Measurements from ENCODE around the gene SFXN5. TPM values are rescaled to one million over a fixed set of nuclear protein-coding genes. Genes with fewer than 3 reads are reported as not detected.

SFXN5 gene
- total and polyA plus RNA-seq, 2 experiments from 2014 or later, result 10.0 to 16.4 TPM

- TF ChIP-seq EZH2phosphoT487 (IDR thresholded peaks at IDR 0.05; ENCODE audit: insufficient read depth, low read depth) (no peak), EZH2 (IDR thresholded peaks at IDR 0.05; ENCODE audit: insufficient read depth, poor library complexity, severe bottlenecking) (no peak)
- no peak for DNase-seq
- 83 to 85% methylated on average over 15 of the region's 15 CpGs for WGBS, 2 experiments (ENCODE audit: low coverage in 1 of 2, low lambda C conversion rate in 2 of 2, missing lambda C conversion rate in 2 of 2)
- H3K36me3 ChIP-seq (ENCODE audit: low read depth), result no peaks in the 10 kb centered on the region
- H3K4me1 ChIP-seq (ENCODE audit: insufficient read depth), result peaks cover 10% of the 10 kb centered on the region
- no peaks in the 10 kb centered on the region for H4K20me1 ChIP-seq (ENCODE audit: insufficient read depth)
- H3K27me3 ChIP-seq (replicated peaks; ENCODE audit: insufficient read depth), result no peaks in the 10 kb centered on the region
- no peaks in the 10 kb centered on the region for H3F3A ChIP-seq (ENCODE audit: insufficient read depth)
- H3K27ac ChIP-seq, result no peak overlapping the region
- no peak overlapping the region for H2AFZ ChIP-seq
- no peaks in the 10 kb centered on the region for H3K9me3 ChIP-seq (ENCODE audit: low read depth)
- no peaks in the 10 kb centered on the region for H3K79me2 ChIP-seq (ENCODE audit: insufficient read depth)
- H3K9me2 ChIP-seq (ENCODE audit: insufficient read depth), result no peaks in the 10 kb centered on the region
- no peak overlapping the region for H3K9ac ChIP-seq
- no peak overlapping the region for H3K4me2 ChIP-seq (ENCODE audit: unreplicated experiment)
- H3K4me3 ChIP-seq, result no peak overlapping the region
- in situ Hi-C loops (cut with MboI), result loop anchor here (10.0 kb wide), 1 partner anchor 159 kb away; no protein-coding TSS in a partner anchor
Observed at GRCh38 chr2:72995430-72996116, 75.9 kb downstream of the SFXN5 start.

GRCh38 chr2:72994991-72995380 is 76.5 kb downstream of the SFXN5 start:
- H3K4me1 ChIP-seq (ENCODE audit: insufficient read depth), result peaks cover 5% of the 10 kb centered on the region
- no peaks in the 10 kb centered on the region for H3K9me3 ChIP-seq (ENCODE audit: low read depth)
- no peaks in the 10 kb centered on the region for H3F3A ChIP-seq (ENCODE audit: insufficient read depth)
- WGBS, 2 experiments (ENCODE audit: low coverage in 1 of 2, low lambda C conversion rate in 2 of 2, missing lambda C conversion rate in 2 of 2), result 89 to 91% methylated on average over 6 of the region's 6 CpGs
- H3K27me3 ChIP-seq (replicated peaks; ENCODE audit: insufficient read depth), result no peaks in the 10 kb centered on the region
- in situ Hi-C loops (cut with MboI), result loop anchor here (10.0 kb wide), 1 partner anchor 160 kb away; no protein-coding TSS in a partner anchor
- H2AFZ ChIP-seq, result no peak overlapping the region
- H3K4me2 ChIP-seq (ENCODE audit: unreplicated experiment), result no peak overlapping the region
- no peaks in the 10 kb centered on the region for H3K9me2 ChIP-seq (ENCODE audit: insufficient read depth)
- no peak overlapping the region for H3K27ac ChIP-seq
- no peaks in the 10 kb centered on the region for H3K79me2 ChIP-seq (ENCODE audit: insufficient read depth)
- DNase-seq, result no peak
- H3K9ac ChIP-seq, result no peak overlapping the region
- H3K36me3 ChIP-seq (ENCODE audit: low read depth), result no peaks in the 10 kb centered on the region
- no peak for TF ChIP-seq EZH2phosphoT487 (IDR thresholded peaks at IDR 0.05; ENCODE audit: insufficient read depth, low read depth)
- no peak for TF ChIP-seq EZH2 (IDR thresholded peaks at IDR 0.05; ENCODE audit: insufficient read depth, poor library complexity, severe bottlenecking)
- no peaks in the 10 kb centered on the region for H4K20me1 ChIP-seq (ENCODE audit: insufficient read depth)
- H3K4me3 ChIP-seq, result no peak overlapping the region

GRCh38 chr2:72994282-72994990 is 77.1 kb downstream of the SFXN5 start:
- 77 to 81% methylated on average over 10 of the region's 10 CpGs for WGBS, 2 experiments (ENCODE audit: low coverage in 1 of 2, low lambda C conversion rate in 2 of 2, missing lambda C conversion rate in 2 of 2)
- H3K4me1 ChIP-seq (ENCODE audit: insufficient read depth), result no peaks in the 10 kb centered on the region
- no peaks in the 10 kb centered on the region for H3F3A ChIP-seq (ENCODE audit: insufficient read depth)
- H3K9me2 ChIP-seq (ENCODE audit: insufficient read depth), result no peaks in the 10 kb centered on the region
- TF ChIP-seq EZH2 (IDR thresholded peaks at IDR 0.05; ENCODE audit: insufficient read depth, poor library complexity, severe bottlenecking), result no peak
- H3K9me3 ChIP-seq (ENCODE audit: low read depth), result no peaks in the 10 kb centered on the region
- no peaks in the 10 kb centered on the region for H3K36me3 ChIP-seq (ENCODE audit: low read depth)
- DNase-seq, result no peak
- no peak overlapping the region for H3K4me3 ChIP-seq
- in situ Hi-C loops (cut with MboI), result loop anchor here (10.0 kb wide), 1 partner anchor 160 kb away; no protein-coding TSS in a partner anchor
- H3K27ac ChIP-seq, result no peak overlapping the region
- H3K9ac ChIP-seq, result no peak overlapping the region
- H4K20me1 ChIP-seq (ENCODE audit: insufficient read depth), result no peaks in the 10 kb centered on the region
- H3K4me2 ChIP-seq (ENCODE audit: unreplicated experiment), result no peak overlapping the region
- no peaks in the 10 kb centered on the region for H3K27me3 ChIP-seq (replicated peaks; ENCODE audit: insufficient read depth)
- H2AFZ ChIP-seq, result no peak overlapping the region
- no peaks in the 10 kb centered on the region for H3K79me2 ChIP-seq (ENCODE audit: insufficient read depth)

- Histone ChIP-seq H4K20me1 (ENCODE audit: insufficient read depth) (no peaks in the 10 kb centered on the region), H3K27me3 (replicated peaks; ENCODE audit: insufficient read depth) (no peaks in the 10 kb centered on the region), H3K9ac (no peak overlapping the region), H3K36me3 (ENCODE audit: low read depth) (no peaks in the 10 kb centered on the region), H3K79me2 (ENCODE audit: insufficient read depth) (no peaks in the 10 kb centered on the region), H3K9me2 (ENCODE audit: insufficient read depth) (no peaks in the 10 kb centered on the region), H3K4me2 (ENCODE audit: unreplicated experiment) (no peak overlapping the region), H3K4me3 (no peak overlapping the region), H3K4me1 (ENCODE audit: insufficient read depth) (no peaks in the 10 kb centered on the region), H3K9me3 (ENCODE audit: low read depth) (no peaks in the 10 kb centered on the region), H3K27ac (no peak overlapping the region), H3F3A (ENCODE audit: insufficient read depth) (no peaks in the 10 kb centered on the region), H2AFZ (no peak overlapping the region)
- 74 to 78% methylated on average over 5 of the region's 5 CpGs for WGBS, 2 experiments (ENCODE audit: low coverage in 1 of 2, low lambda C conversion rate in 2 of 2, missing lambda C conversion rate in 2 of 2)
- TF ChIP-seq EZH2phosphoT487 (IDR thresholded peaks at IDR 0.05; ENCODE audit: insufficient read depth, low read depth) (no peak), EZH2 (IDR thresholded peaks at IDR 0.05; ENCODE audit: insufficient read depth, poor library complexity, severe bottlenecking) (no peak)
- no peak for DNase-seq
- in situ Hi-C loops (cut with MboI), result loop anchor here (10.0 kb wide), 1 partner anchor 161 kb away; no protein-coding TSS in a partner anchor
Observed at GRCh38 chr2:72993933-72994280, 77.6 kb downstream of the SFXN5 start.
